Measurements from ENCODE around the gene SRC. TPM values are rescaled to one million over a fixed set of nuclear protein-coding genes. Genes with fewer than 3 reads are reported as not detected.

Gene SRC
- total RNA-seq, 1 experiment from 2014 or later = 42.3 TPM

GRCh38 chr20:37408302-37409193 lies 62.6 kb downstream of the SRC start:
- Histone ChIP-seq H3K36me3 (ENCODE audit: control insufficient read depth in 1 of 2, insufficient read depth in 2 of 2, low read length in 2 of 2) (no peaks in the 10 kb centered on the region), H3K4me3 (replicated peaks in 1 of 2; ENCODE audit: low read depth in 1 of 2, low read length in 2 of 2) (no peak overlapping the region), H3K9ac (ENCODE audit: low read length) (no peak overlapping the region), H4K20me1 (ENCODE audit: insufficient read depth) (no peaks in the 10 kb centered on the region), H2AFZ (ENCODE audit: low read depth, low read length, poor library complexity, severe bottlenecking) (no peak overlapping the region), H3K4me2 (ENCODE audit: low read length) (no peak overlapping the region), H3K27me3 (ENCODE audit: insufficient read depth, low read length) (peaks cover 7% of the 10 kb centered on the region; the same call in 1 of the 2 replicates), H3K79me2 (ENCODE audit: insufficient read depth, low read length) (no peaks in the 10 kb centered on the region), H3K27ac (ENCODE audit: low read depth, low read length) (no peak overlapping the region), H3K9me3 (ENCODE audit: control insufficient read depth in 1 of 2, insufficient read depth in 1 of 2, low read depth in 1 of 2, low read length in 2 of 2) (no peaks in the 10 kb centered on the region), H3K4me1 (ENCODE audit: control insufficient read depth in 1 of 2, insufficient read depth in 2 of 2, low read length in 2 of 2) (peaks cover 5 to 17% of the 10 kb centered on the region in 2 experiments; a peak in 3 of 4 replicates), H3K9me2 (ENCODE audit: insufficient read depth) (no peaks in the 10 kb centered on the region)
- CTCF ChIA-PET = no interaction called here
- intact Hi-C loops (cut with micrococcal nuclease) = no loop called here
- ATAC-seq = no peak
- RAD21 ChIA-PET (ENCODE audit: low non-redundant PET in 1 of 2, low total read pairs in 2 of 2, uncharacterized antibody in 2 of 2, unreplicated experiment in 2 of 2) = no interaction called here
- no peak for DNase-seq (ENCODE audit: low read depth, low spot score)
- TF ChIP-seq SIN3A (IDR thresholded peaks at IDR 0.05; ENCODE audit: low read depth) (no peak), ATF3 (IDR thresholded peaks at IDR 0.05) (no peak), JUND (IDR thresholded peaks at IDR 0.05) (no peak), ZFX (IDR thresholded peaks at IDR 0.05) (no peak), ZNF274 (IDR thresholded peaks at IDR 0.05; ENCODE audit: low read depth, low read length) (no peak)
- no TSS peak for BruUV-seq (replicated peaks)
- POLR2A ChIA-PET = no interaction called here

DNA sequence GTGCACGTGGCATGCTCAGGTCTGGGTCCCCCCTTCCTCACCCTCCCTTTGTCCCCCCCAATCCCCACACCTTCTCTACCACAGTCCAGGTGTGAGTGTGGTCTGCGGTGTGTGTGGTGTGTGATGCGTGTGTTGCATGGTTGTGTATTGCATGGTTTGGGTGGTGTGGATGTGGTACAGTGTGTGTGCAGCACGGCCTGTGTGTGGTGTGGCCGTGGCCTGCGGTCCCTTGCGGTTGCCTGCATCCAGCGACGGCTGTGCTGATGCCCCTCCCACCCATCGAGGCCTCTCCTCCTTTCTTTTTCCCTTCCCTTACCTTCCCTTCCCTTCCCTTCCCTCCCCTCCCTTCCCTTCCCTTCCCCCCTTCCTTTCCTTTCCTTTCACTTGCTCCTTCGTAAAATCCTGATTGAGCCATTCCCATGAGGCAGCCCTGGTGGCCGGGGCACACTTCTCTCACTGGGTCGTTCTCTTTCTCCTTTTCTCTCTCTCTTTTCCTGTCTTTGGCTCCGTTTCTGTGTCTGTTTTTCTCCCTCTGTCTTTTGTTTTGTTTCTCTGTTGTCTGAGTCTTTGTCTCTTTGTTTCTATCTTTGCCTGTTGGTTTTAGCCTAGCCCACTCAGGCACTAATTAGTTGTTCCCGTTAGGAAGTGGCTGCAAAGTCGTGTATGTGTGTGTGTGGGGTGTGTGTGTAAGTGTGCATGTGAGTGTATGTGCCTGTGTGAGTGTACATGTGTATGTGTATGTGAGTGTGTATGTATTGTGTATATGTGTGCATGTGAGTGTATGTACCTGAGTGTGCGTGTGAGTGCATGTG lies 65.7 kb downstream of the SRC start:
- H3K79me2 ChIP-seq (ENCODE audit: insufficient read depth, low read length) = no peaks in the 10 kb centered on the region
- no peak overlapping the region for H2AFZ ChIP-seq (ENCODE audit: low read depth, low read length, poor library complexity, severe bottlenecking)
- intact Hi-C loops (cut with micrococcal nuclease) = no loop called here
- no peak overlapping the region for H3K4me3 ChIP-seq (replicated peaks in 1 of 2; ENCODE audit: low read depth in 1 of 2, low read length in 2 of 2)
- no peak overlapping the region for H3K9ac ChIP-seq (ENCODE audit: low read length)
- no peak overlapping the region for H3K27ac ChIP-seq (ENCODE audit: low read depth, low read length)
- ChIA-PET RAD21 (ENCODE audit: low non-redundant PET in 1 of 2, low total read pairs in 2 of 2, uncharacterized antibody in 2 of 2, unreplicated experiment in 2 of 2) (no interaction called here), POLR2A (no interaction called here), CTCF (no interaction called here)
- H3K4me1 ChIP-seq (ENCODE audit: control insufficient read depth in 1 of 2, insufficient read depth in 2 of 2, low read length in 2 of 2) = peaks cover 3 to 10% of the 10 kb centered on the region in 2 experiments; a peak in 3 of 4 replicates
- H3K27me3 ChIP-seq (ENCODE audit: insufficient read depth, low read length) = peaks cover 7% of the 10 kb centered on the region; the same call in 1 of the 2 replicates
- no peak overlapping the region for H3K4me2 ChIP-seq (ENCODE audit: low read length)
- H3K36me3 ChIP-seq (ENCODE audit: control insufficient read depth in 1 of 2, insufficient read depth in 2 of 2, low read length in 2 of 2) = no peaks in the 10 kb centered on the region
- H4K20me1 ChIP-seq (ENCODE audit: insufficient read depth) = no peaks in the 10 kb centered on the region
- DNase-seq (ENCODE audit: low read depth, low spot score) (no peak), ATAC-seq (no peak)
- no TSS peak for BruUV-seq (replicated peaks)
- no peaks in the 10 kb centered on the region for H3K9me2 ChIP-seq (ENCODE audit: insufficient read depth)
- no peaks in the 10 kb centered on the region for H3K9me3 ChIP-seq (ENCODE audit: control insufficient read depth in 1 of 2, insufficient read depth in 1 of 2, low read depth in 1 of 2, low read length in 2 of 2)
- TF ChIP-seq, protein P1, sequence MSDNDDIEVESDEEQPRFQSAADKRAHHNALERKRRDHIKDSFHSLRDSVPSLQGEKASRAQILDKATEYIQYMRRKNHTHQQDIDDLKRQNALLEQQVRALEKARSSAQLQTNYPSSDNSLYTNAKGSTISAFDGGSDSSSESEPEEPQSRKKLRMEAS (IDR thresholded peaks at IDR 0.05) = no peak
- no peak for TF ChIP-seq CEBPB (IDR thresholded peaks at IDR 0.05; ENCODE audit: low read depth)
- TF ChIP-seq YY1 (IDR thresholded peaks at IDR 0.05; ENCODE audit: extremely low read depth, insufficient replicate concordance, low read depth, low read length) = no peak
- no peak for TF ChIP-seq ELF1 (IDR thresholded peaks at IDR 0.05; ENCODE audit: borderline replicate concordance, low read depth)
- no peak for TF ChIP-seq POLR2AphosphoS5 (IDR thresholded peaks at IDR 0.05; ENCODE audit: low read depth, low read length)
- no peak for TF ChIP-seq POLR2A (IDR thresholded peaks at IDR 0.05; ENCODE audit: borderline replicate concordance, extremely low read depth, insufficient read depth, insufficient read length)
- TF ChIP-seq, protein P2, sequence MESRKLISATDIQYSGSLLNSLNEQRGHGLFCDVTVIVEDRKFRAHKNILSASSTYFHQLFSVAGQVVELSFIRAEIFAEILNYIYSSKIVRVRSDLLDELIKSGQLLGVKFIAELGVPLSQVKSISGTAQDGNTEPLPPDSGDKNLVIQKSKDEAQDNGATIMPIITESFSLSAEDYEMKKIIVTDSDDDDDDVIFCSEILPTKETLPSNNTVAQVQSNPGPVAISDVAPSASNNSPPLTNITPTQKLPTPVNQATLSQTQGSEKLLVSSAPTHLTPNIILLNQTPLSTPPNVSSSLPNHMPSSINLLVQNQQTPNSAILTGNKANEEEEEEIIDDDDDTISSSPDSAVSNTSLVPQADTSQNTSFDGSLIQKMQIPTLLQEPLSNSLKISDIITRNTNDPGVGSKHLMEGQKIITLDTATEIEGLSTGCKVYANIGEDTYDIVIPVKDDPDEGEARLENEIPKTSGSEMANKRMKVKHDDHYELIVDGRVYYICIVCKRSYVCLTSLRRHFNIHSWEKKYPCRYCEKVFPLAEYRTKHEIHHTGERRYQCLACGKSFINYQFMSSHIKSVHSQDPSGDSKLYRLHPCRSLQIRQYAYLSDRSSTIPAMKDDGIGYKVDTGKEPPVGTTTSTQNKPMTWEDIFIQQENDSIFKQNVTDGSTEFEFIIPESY (IDR thresholded peaks at IDR 0.05; ENCODE audit: extremely low read depth, insufficient replicate concordance, low read length) = no peak
- no peak for TF ChIP-seq EZH2 (IDR thresholded peaks at IDR 0.05)
- TF ChIP-seq SRF (IDR thresholded peaks at IDR 0.05; ENCODE audit: low read depth) = no peak
- no peak for TF ChIP-seq FOSL1 (IDR thresholded peaks at IDR 0.05; ENCODE audit: low read depth)
- no peak for TF ChIP-seq SIN3A (IDR thresholded peaks at IDR 0.05; ENCODE audit: low read depth)
- TF ChIP-seq CBX3 (IDR thresholded peaks at IDR 0.05; ENCODE audit: low read depth) = no peak
- TF ChIP-seq EGR1 (IDR thresholded peaks at IDR 0.05; ENCODE audit: low read depth) = no peak
- TF ChIP-seq TCF7L2 (IDR thresholded peaks at IDR 0.05; ENCODE audit: borderline replicate concordance, extremely low read depth, insufficient read depth, insufficient read length) = no peak

Measured in HCT116 (cell line).